H9 (cell line): ENCODE results near the gene PHACTR1. TPM values are rescaled to one million over a fixed set of nuclear protein-coding genes. Genes with fewer than 3 reads are reported as not detected.

Experiments
- DNase-seq: peaks from one replicate; pipeline ENCODE4 v3.0.0-alpha.2; 2017
- H2AFZ ChIP-seq: one replicate; pipeline ENCODE4 v1.6.1; 2013; ENCODE audit warnings: mild to moderate bottlenecking, low read length, control low read depth, moderate library complexity
- H2AK5ac ChIP-seq: 2 replicates; pipeline ENCODE4 v1.6.1; 2013; ENCODE audit warnings: low read length, control low read depth, mixed read lengths; ENCODE audit not compliant: insufficient read length
- H2BK120ac ChIP-seq: one replicate; pipeline ENCODE4 v1.6.1; 2013; ENCODE audit warnings: low read depth, mild to moderate bottlenecking, low read length, control low read depth, inconsistent platforms; ENCODE audit not compliant: poor library complexity, severe bottlenecking
- H2BK12ac ChIP-seq: 2 replicates; pipeline ENCODE4 v1.6.1; 2013; ENCODE audit warnings: low read length, control low read depth, mixed read lengths, low read depth; ENCODE audit not compliant: insufficient read length
- H2BK15ac ChIP-seq: 2 replicates; pipeline ENCODE4 v1.6.1; 2013; ENCODE audit warnings: low read depth, low read length, control low read depth
- H2BK20ac ChIP-seq: one replicate; pipeline ENCODE4 v1.6.1; 2013; ENCODE audit warnings: low read depth, mild to moderate bottlenecking, low read length, control low read depth, inconsistent platforms; ENCODE audit not compliant: poor library complexity, severe bottlenecking
- H2BK5ac ChIP-seq: 2 replicates; pipeline ENCODE4 v1.6.1; 2013; ENCODE audit warnings: low read length, control low read depth, mixed read lengths; ENCODE audit not compliant: insufficient read length
- H3K14ac ChIP-seq: 2 replicates; pipeline ENCODE4 v1.6.1; 2013; ENCODE audit warnings: low read length, control low read depth; ENCODE audit not compliant: insufficient read depth
- H3K18ac ChIP-seq: 2 replicates; pipeline ENCODE4 v1.6.1; 2013; ENCODE audit warnings: low read depth, mild to moderate bottlenecking, mixed read lengths, low read length, control low read depth; ENCODE audit not compliant: insufficient read length
- H3K23ac ChIP-seq: 2 replicates; pipeline ENCODE4 v1.6.1; 2013; ENCODE audit warnings: low read length, control low read depth, mixed read lengths, low read depth; ENCODE audit not compliant: insufficient read length
- H3K23me2 ChIP-seq: 2 replicates; pipeline ENCODE4 v1.6.1; 2013; ENCODE audit warnings: low read depth, mild to moderate bottlenecking, mixed read lengths, low read length, control low read depth; ENCODE audit not compliant: insufficient read length, poor library complexity, severe bottlenecking
- H3K27ac ChIP-seq: 2 replicates; pipeline ENCODE4 v1.5.1; 2013; ENCODE audit warnings: low read length, control low read depth, mixed read lengths, low read depth; ENCODE audit not compliant: insufficient read length
- H3K27me3 ChIP-seq: 2 replicates; pipeline ENCODE4 v1.6.1; 2013; ENCODE audit warnings: low read length, control low read depth, inconsistent platforms; ENCODE audit not compliant: insufficient read depth
- H3K4ac ChIP-seq: 2 replicates; pipeline ENCODE4 v1.6.1; 2013; ENCODE audit warnings: low read depth, mild to moderate bottlenecking, control low read depth, inconsistent platforms, low read length, moderate library complexity
- H3K4me1 ChIP-seq: 2 replicates; pipeline ENCODE4 v1.6.1; 2013; ENCODE audit warnings: low read length, control low read depth, inconsistent platforms; ENCODE audit not compliant: insufficient read depth
- H3K4me2 ChIP-seq: 2 replicates; pipeline ENCODE4 v1.6.1; 2013; ENCODE audit warnings: low read length, control low read depth, mixed read lengths; ENCODE audit not compliant: insufficient read length, insufficient read depth
- H3K56ac ChIP-seq: 2 replicates; pipeline ENCODE4 v1.6.1; 2013; ENCODE audit warnings: low read depth, mild to moderate bottlenecking, mixed read lengths, low read length, control low read depth; ENCODE audit not compliant: insufficient read length
- H3K79me1 ChIP-seq: 2 replicates; pipeline ENCODE4 v1.6.1; 2013; ENCODE audit warnings: low read depth, mild to moderate bottlenecking, moderate library complexity, low read length, control low read depth, inconsistent platforms; ENCODE audit not compliant: insufficient read depth, poor library complexity, severe bottlenecking
- H3K79me2 ChIP-seq: 2 replicates; pipeline ENCODE4 v1.6.1; 2013; ENCODE audit warnings: low read length, control low read depth, inconsistent platforms; ENCODE audit not compliant: insufficient read depth
- H3K9ac ChIP-seq: 2 replicates; pipeline ENCODE4 v1.6.1; 2013; ENCODE audit warnings: low read length, control low read depth, mixed read lengths; ENCODE audit not compliant: insufficient read length; ENCODE audit errors: extremely low read depth
- H3K9me3 ChIP-seq: one replicate; pipeline ENCODE4 v1.6.1; 2013; ENCODE audit warnings: low read depth, low read length, inconsistent platforms; ENCODE audit not compliant: control insufficient read depth
- H3T11ph ChIP-seq: one replicate; pipeline ENCODE4 v1.6.1; 2013; ENCODE audit warnings: mild to moderate bottlenecking, low read length, control low read depth, inconsistent platforms
- H4K20me1 ChIP-seq: one replicate; pipeline ENCODE4 v1.6.1; 2013; ENCODE audit not compliant: control insufficient read depth, insufficient read length, insufficient read depth
- H4K5ac ChIP-seq: 2 replicates; pipeline ENCODE4 v1.6.1; 2013; ENCODE audit warnings: low read depth, mild to moderate bottlenecking, mixed read lengths, low read length, control low read depth; ENCODE audit not compliant: insufficient read length
- H4K8ac ChIP-seq: replicated peaks from 2 replicates; pipeline ENCODE4 v1.6.1; 2013; ENCODE audit warnings: low read length, control low read depth, mixed read lengths, low read depth; ENCODE audit not compliant: insufficient read length
- H4K91ac ChIP-seq: 2 replicates; pipeline ENCODE4 v1.6.1; 2013; ENCODE audit warnings: low read depth, mild to moderate bottlenecking, moderate library complexity, mixed read lengths, low read length, control low read depth; ENCODE audit not compliant: insufficient read length
- H3K27ac Mint-ChIP-seq, 3 experiments: 2 replicates in 2 of 3; 3 replicates in 1 of 3; pipeline ENCODE4 v1.8.0; 2020 to 2021; ENCODE audit warnings: mixed read lengths in 3 of 3, mild to moderate bottlenecking in 1 of 3, moderate library complexity in 1 of 3
- H3K27me3 Mint-ChIP-seq: 2 replicates; pipeline ENCODE4 v1.8.0; 2021; ENCODE audit warnings: low read depth, mild to moderate bottlenecking, moderate library complexity, mixed read lengths
- H3K36me3 Mint-ChIP-seq, 3 experiments: 2 replicates in 2 of 3; 3 replicates in 1 of 3; pipeline ENCODE4 v1.8.0; 2020 to 2021; ENCODE audit warnings: low read depth in 3 of 3, mixed read lengths in 3 of 3; ENCODE audit not compliant: insufficient read depth in 1 of 3
- H3K4me1 Mint-ChIP-seq, 2 experiments: 2 replicates each; pipeline ENCODE4 v1.8.0; 2020; ENCODE audit warnings: mixed read lengths in 2 of 2
- H3K4me3 Mint-ChIP-seq, 2 experiments: 2 replicates in 1 of 2; 3 replicates in 1 of 2; pipeline ENCODE4 v1.8.0; 2020 to 2021; ENCODE audit warnings: mild to moderate bottlenecking in 2 of 2, mixed read lengths in 2 of 2, moderate library complexity in 1 of 2
- H3K9me3 Mint-ChIP-seq, 2 experiments: 2 replicates in 1 of 2; 3 replicates in 1 of 2; pipeline ENCODE4 v1.8.0; 2020; ENCODE audit warnings: mild to moderate bottlenecking in 2 of 2, mixed read lengths in 2 of 2, moderate library complexity in 1 of 2
- WGBS: extraction: QIAGEN DNeasy Blood & Tissue Kit; methylation state at CpG from one replicate; pipeline ENCODE4 v1.1.7; 2013; ENCODE audit warnings: missing lambda C conversion rate, low lambda C conversion rate, mixed read lengths; ENCODE audit not compliant: insufficient read length; ENCODE audit errors: extremely low coverage; 5-methylcytosine and 5-hydroxymethylcytosine counted together
- total RNA-seq: library from RNA; stranded (reverse); gene quantifications from 2 replicates; pipeline ENCODE4 v1.2.1, GENCODE V29; 2021
- TF ChIP-seq, protein P1 (sequence below): fragments of 200-600 bp; sonication (generic); conservative IDR thresholded peaks from 3 replicates; pipeline ENCODE4 v1.8.0; 2021; ENCODE audit warnings: antibody characterized with exemption, mild to moderate bottlenecking

Gene PHACTR1
- total RNA-seq, 1 experiment from 2014 or later = 15.9 TPM

GRCh38 chr6:13063300-13063918, 346.8 kb downstream of the PHACTR1 start:
- no peaks in the 10 kb centered on the region for H3K4me1 ChIP-seq
- H3K27ac ChIP-seq = no peak overlapping the region
- H3K9me3 ChIP-seq = no peaks in the 10 kb centered on the region
- no peak overlapping the region for H3T11ph ChIP-seq
- WGBS = no CpG with 5 or more reads among the region's 3 CpGs
- H3K36me3 Mint-ChIP-seq = no peaks in the 10 kb centered on the region
- H3K9ac ChIP-seq = no peak overlapping the region
- H3K23ac ChIP-seq = no peak overlapping the region
- H4K8ac ChIP-seq = no peak overlapping the region
- H3K14ac ChIP-seq = no peak overlapping the region
- H3K4me3 Mint-ChIP-seq = no peak overlapping the region
- H3K4ac ChIP-seq = no peak overlapping the region
- H3K9me3 Mint-ChIP-seq = no peaks in the 10 kb centered on the region
- no peak overlapping the region for H2BK20ac ChIP-seq
- no peak overlapping the region for H2BK12ac ChIP-seq
- no peak for DNase-seq
- H3K27me3 ChIP-seq = no peaks in the 10 kb centered on the region
- no peak overlapping the region for H3K56ac ChIP-seq
- no peaks in the 10 kb centered on the region for H3K27me3 Mint-ChIP-seq
- TF ChIP-seq, protein P1, sequence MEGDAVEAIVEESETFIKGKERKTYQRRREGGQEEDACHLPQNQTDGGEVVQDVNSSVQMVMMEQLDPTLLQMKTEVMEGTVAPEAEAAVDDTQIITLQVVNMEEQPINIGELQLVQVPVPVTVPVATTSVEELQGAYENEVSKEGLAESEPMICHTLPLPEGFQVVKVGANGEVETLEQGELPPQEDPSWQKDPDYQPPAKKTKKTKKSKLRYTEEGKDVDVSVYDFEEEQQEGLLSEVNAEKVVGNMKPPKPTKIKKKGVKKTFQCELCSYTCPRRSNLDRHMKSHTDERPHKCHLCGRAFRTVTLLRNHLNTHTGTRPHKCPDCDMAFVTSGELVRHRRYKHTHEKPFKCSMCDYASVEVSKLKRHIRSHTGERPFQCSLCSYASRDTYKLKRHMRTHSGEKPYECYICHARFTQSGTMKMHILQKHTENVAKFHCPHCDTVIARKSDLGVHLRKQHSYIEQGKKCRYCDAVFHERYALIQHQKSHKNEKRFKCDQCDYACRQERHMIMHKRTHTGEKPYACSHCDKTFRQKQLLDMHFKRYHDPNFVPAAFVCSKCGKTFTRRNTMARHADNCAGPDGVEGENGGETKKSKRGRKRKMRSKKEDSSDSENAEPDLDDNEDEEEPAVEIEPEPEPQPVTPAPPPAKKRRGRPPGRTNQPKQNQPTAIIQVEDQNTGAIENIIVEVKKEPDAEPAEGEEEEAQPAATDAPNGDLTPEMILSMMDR = no peak
- no peak overlapping the region for H3K18ac ChIP-seq
- no peak overlapping the region for H2BK15ac ChIP-seq
- H3K4me1 Mint-ChIP-seq = no peaks in the 10 kb centered on the region
- no peaks in the 10 kb centered on the region for H3K79me2 ChIP-seq
- no peak overlapping the region for H3K4me2 ChIP-seq
- H3K23me2 ChIP-seq = no peaks in the 10 kb centered on the region
- no peak overlapping the region for H2AK5ac ChIP-seq
- no peak overlapping the region for H4K91ac ChIP-seq
- H2AFZ ChIP-seq = no peak overlapping the region
- no peaks in the 10 kb centered on the region for H4K20me1 ChIP-seq
- no peak overlapping the region for H2BK5ac ChIP-seq
- no peak overlapping the region for H2BK120ac ChIP-seq
- no peaks in the 10 kb centered on the region for H3K79me1 ChIP-seq
- no peak overlapping the region for H4K5ac ChIP-seq
- no peak overlapping the region for H3K27ac Mint-ChIP-seq
